GM23338 (cell line): ENCODE data around the gene DBET. TPM values are rescaled to one million over a fixed set of nuclear protein-coding genes. Genes with fewer than 3 reads are reported as not detected.
A peak's percentile ranks its signal among the peaks of the same experiment; 100 is the strongest.
"Not testable (repeated sequence)": the region's sequence is repeated elsewhere in the genome, so short reads cannot be mapped to it uniquely, and the experiment has no call there.

Source experiments
- ATAC-seq: fragments of 200-7000 bp; cut with Tn5 transposase; 3 replicates; pipeline ENCODE4 v1.9.1; 2020
- DNase-seq: peaks from one replicate; pipeline ENCODE4 v3.0.0-alpha.2; 2015; ENCODE audit warnings: low spot score
- H2AFZ ChIP-seq: fragments of 200-600 bp; sonication (generic); 2 replicates; pipeline ENCODE4 v1.8.0; 2016; ENCODE audit warnings: antibody characterized with exemption, mild to moderate bottlenecking, moderate library complexity
- H3F3A ChIP-seq: fragments of 200-600 bp; sonication (generic); replicated peaks from 2 replicates; pipeline ENCODE4 v1.8.0; 2017; ENCODE audit warnings: antibody characterized with exemption, mixed run types, low read depth
- H3K27ac ChIP-seq: fragments of 200-600 bp; sonication (generic); 2 replicates; pipeline ENCODE4 v1.6.1; 2016; ENCODE audit warnings: low read depth
- H3K27me3 ChIP-seq: fragments of 200-600 bp; sonication (generic); 2 replicates; pipeline ENCODE4 v1.8.0; 2016; ENCODE audit warnings: mild to moderate bottlenecking, mixed run types, moderate library complexity; ENCODE audit not compliant: insufficient read depth
- H3K36me3 ChIP-seq: fragments of 200-600 bp; sonication (generic); 2 replicates; pipeline ENCODE4 v1.8.0; 2016; ENCODE audit warnings: mild to moderate bottlenecking; ENCODE audit not compliant: insufficient read depth
- H3K4me1 ChIP-seq: fragments of 200-600 bp; sonication (generic); 2 replicates; pipeline ENCODE4 v1.8.0; 2016; ENCODE audit warnings: mild to moderate bottlenecking, moderate library complexity; ENCODE audit not compliant: insufficient read depth
- H3K4me2 ChIP-seq: fragments of 200-600 bp; sonication (generic); 2 replicates; pipeline ENCODE4 v1.7.1; 2017; ENCODE audit warnings: mixed run types
- H3K4me3 ChIP-seq: fragments of 200-600 bp; sonication (generic); 2 replicates; pipeline ENCODE4 v1.6.1; 2016; ENCODE audit warnings: mixed run types
- H3K79me2 ChIP-seq: fragments of 200-600 bp; sonication (generic); replicated peaks from 2 replicates; pipeline ENCODE4 v1.8.0; 2017; ENCODE audit warnings: mild to moderate bottlenecking; ENCODE audit not compliant: insufficient read depth
- H3K9me2 ChIP-seq: fragments of 200-600 bp; sonication (generic); 2 replicates; pipeline ENCODE4 v1.8.0; 2017; ENCODE audit not compliant: insufficient read depth
- H4K20me1 ChIP-seq: fragments of 200-600 bp; sonication (generic); replicated peaks from 2 replicates; pipeline ENCODE4 v1.8.0; 2017; ENCODE audit warnings: mild to moderate bottlenecking; ENCODE audit not compliant: insufficient read depth
- H3K27ac Mint-ChIP-seq: 2 replicates; pipeline ENCODE4 v1.8.0; 2020; ENCODE audit warnings: inconsistent platforms, mild to moderate bottlenecking, moderate library complexity, mixed read lengths
- H3K27me3 Mint-ChIP-seq: 3 replicates; pipeline ENCODE4 v1.8.0; 2022; ENCODE audit warnings: low read depth, mild to moderate bottlenecking, moderate library complexity, mixed read lengths, inconsistent platforms; ENCODE audit not compliant: insufficient read depth, poor library complexity
- H3K36me3 Mint-ChIP-seq: 3 replicates; pipeline ENCODE4 v1.8.0; 2021; ENCODE audit warnings: low read depth, mild to moderate bottlenecking, inconsistent platforms, moderate library complexity, mixed read lengths
- H3K4me1 Mint-ChIP-seq: 3 replicates; pipeline ENCODE4 v1.8.0; 2020; ENCODE audit warnings: mild to moderate bottlenecking, inconsistent platforms, mixed read lengths
- H3K4me3 Mint-ChIP-seq: 3 replicates; pipeline ENCODE4 v1.8.0; 2021; ENCODE audit warnings: moderate library complexity, mild to moderate bottlenecking, inconsistent platforms, mixed read lengths
- H3K9me3 Mint-ChIP-seq: 3 replicates; pipeline ENCODE4 v1.8.0; 2020; ENCODE audit warnings: moderate library complexity, mild to moderate bottlenecking, inconsistent platforms, mixed read lengths
- ZNF114 ChIP-seq: fragments of 250-450 bp; sonication (Bioruptor Pico); IDR thresholded peaks from 2 replicates; pipeline ENCODE4 v1.5.0; 2020; ENCODE audit warnings: mild to moderate bottlenecking, moderate library complexity
- polyA plus RNA-seq: library from polyadenylated mRNA; unstranded; fragments of >200 nt; fragmentation: Nextera tagmentation; extraction: Ambion mirVana; gene quantifications from 2 replicates; pipeline ENCODE4 v1.2.1, GENCODE V29; 2016
- total RNA-seq: library from RNA; depleted of rRNA; stranded (reverse); fragments of >200 nt; shearing (Covaris generic); gene quantifications from 2 replicates; pipeline ENCODE4 v1.2.3, GENCODE V29; 2014

Gene DBET
- total and polyA plus RNA-seq, 2 experiments from 2014 or later, result 0.08 TPM; not detected in 1

DNA sequence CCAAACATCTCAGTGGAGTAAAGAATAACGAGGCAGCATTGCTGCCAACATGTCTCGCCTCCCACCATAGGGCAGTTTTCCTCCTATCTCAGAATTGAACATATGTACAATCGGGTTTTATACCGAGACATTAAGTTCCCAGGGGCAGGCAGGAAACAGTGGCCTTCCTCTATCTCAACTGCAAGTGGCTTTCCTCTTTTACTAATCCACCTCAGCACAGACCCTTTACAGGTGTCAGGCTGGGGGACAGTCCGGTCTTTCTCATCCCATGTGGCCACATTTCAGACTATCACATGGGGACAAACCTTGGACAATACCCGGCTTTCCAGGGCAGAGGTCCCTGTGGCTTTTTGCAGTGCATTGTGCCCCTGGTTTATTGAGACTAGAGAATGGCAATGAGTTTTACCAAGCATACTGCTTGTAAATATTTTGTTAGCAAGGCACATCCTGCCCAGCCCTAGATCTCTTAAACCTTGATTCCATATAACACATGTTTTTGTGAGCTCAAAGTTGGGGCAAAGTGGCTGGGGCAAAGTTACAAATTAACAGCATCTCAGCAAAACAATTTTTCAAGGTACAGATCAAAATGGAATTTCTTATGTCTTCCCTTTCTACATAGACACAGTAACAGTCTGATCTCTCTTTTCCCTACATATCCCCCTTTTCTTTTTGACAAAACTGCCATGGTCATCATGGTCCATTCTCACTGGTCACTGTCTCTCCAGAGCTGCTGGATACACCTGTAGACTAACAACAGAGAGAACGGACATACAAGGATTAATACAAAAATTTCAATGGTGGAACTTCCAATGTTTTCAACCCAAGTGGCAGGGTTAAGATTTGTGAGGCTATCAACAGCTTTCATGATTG, 42.5 kb downstream of the DBET start:
- H3K27me3 Mint-ChIP-seq, H3F3A ChIP-seq, H3K9me2 ChIP-seq, H4K20me1 ChIP-seq, H2AFZ ChIP-seq, H3K27ac ChIP-seq, H3K27ac Mint-ChIP-seq, ATAC-seq, H3K9me3 Mint-ChIP-seq, H3K4me1 ChIP-seq, H3K4me1 Mint-ChIP-seq, H3K4me3 Mint-ChIP-seq, H3K36me3 Mint-ChIP-seq, DNase-seq, H3K4me2 ChIP-seq, H3K79me2 ChIP-seq, H3K4me3 ChIP-seq: not testable (repeated sequence)
- H3K36me3 ChIP-seq, result peaks cover 27% of the 10 kb centered on the region
- H3K27me3 ChIP-seq, result peaks cover 41% of the 10 kb centered on the region

DNA sequence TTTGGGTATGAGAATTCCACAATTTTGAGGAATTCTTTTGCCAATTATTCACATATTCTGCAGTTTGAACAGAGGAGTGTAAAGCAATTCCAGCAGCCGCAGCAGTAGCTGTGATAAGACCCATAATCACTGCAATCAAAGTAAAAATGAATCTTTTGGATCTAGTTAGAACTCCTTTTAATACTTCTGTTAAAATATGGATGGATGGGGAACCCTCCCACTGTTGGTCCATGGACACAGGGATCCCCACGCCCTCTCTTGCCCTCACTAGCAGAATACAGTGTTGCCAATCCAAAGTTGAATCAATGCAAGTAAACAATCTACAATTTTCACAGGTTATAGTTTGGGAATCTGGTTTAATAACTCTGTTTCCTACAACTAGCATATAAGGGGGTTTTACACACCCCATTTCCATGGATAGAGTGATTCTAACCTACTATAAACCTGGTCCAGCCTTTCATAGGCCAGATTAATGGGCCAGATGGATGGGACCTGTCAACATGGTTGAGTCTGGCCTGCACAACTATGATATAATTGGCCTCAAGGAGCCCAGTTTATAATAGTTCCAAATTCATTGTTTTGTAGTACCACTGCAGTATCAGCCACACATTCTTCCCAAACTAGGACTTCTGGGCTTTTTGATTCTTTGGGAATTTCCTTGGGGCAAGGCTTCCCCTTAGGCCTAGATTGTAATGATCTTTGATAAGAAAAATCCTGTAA, 43.6 kb downstream of the DBET start:
- not testable (repeated sequence) for H3F3A ChIP-seq, H3K36me3 Mint-ChIP-seq, H3K4me3 ChIP-seq, H3K9me3 Mint-ChIP-seq, H3K4me3 Mint-ChIP-seq, H3K4me2 ChIP-seq, H4K20me1 ChIP-seq, H3K4me1 ChIP-seq, H3K4me1 Mint-ChIP-seq, H3K27ac Mint-ChIP-seq, H3K79me2 ChIP-seq, H2AFZ ChIP-seq, H3K27ac ChIP-seq, H3K9me2 ChIP-seq, DNase-seq, H3K27me3 Mint-ChIP-seq, ATAC-seq
- peaks cover 27% of the 10 kb centered on the region for H3K36me3 ChIP-seq
- H3K27me3 ChIP-seq, result peaks cover 41% of the 10 kb centered on the region

DNA sequence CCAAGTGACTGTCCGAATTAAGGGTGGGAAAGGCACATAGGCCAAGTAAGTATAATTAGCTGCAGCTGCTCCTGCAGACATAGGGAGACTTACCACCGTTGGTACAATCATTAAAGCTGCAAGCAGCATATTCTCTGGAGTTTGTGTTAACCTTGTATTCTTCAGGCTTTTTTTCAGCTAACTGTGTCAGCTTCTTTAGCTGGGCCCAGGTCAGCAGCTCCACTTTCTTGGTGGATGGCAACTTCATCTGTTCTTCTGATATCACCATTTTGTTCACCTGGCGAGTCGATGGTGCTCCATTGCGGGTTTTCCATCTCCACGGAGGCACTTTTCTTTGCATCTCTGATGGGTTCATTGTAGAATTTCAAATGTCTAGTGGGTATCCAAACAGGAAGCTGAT, 44.5 kb downstream of the DBET start:
- not testable (repeated sequence) for H3K79me2 ChIP-seq, H3K4me2 ChIP-seq, H4K20me1 ChIP-seq, H3K4me1 ChIP-seq, H3K27ac ChIP-seq, H3K4me3 Mint-ChIP-seq, H3K4me1 Mint-ChIP-seq, H2AFZ ChIP-seq, ATAC-seq, H3K9me2 ChIP-seq, H3K36me3 Mint-ChIP-seq, H3F3A ChIP-seq, H3K27me3 Mint-ChIP-seq, H3K9me3 Mint-ChIP-seq, H3K4me3 ChIP-seq, H3K27ac Mint-ChIP-seq
- peak; percentile 14 for DNase-seq
- Histone ChIP-seq H3K27me3 (peaks cover 41% of the 10 kb centered on the region), H3K36me3 (peaks cover 27% of the 10 kb centered on the region)

DNA sequence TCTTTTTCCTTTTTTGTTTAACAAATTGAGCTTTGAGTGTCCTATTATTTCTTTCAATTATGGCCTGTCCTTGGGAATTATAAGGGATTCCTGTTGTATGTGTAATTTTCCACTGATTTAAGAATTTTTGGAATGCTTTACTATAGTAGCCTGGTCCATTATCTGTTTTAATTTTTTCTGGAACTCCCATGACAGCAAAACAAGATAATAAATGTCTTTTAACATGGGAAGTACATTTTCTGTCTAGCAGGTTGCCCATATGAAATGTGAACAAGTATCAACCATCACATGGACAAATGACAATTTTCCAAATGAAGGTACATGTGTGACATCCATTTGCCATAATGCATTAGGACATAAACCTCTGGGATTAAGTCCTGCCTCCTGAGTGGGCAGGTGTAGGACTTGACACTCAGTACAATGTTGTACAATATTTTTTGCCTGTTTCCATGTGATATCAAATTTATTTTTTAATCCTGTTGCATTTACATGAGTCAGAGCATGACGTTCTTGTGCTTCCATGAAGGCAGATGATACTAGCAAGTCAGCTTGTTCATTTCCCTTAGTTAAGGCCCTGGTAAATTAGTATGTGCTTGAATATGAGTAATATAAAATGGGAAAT, 45.2 kb downstream of the DBET start:
- H3K4me1 Mint-ChIP-seq, H3K36me3 Mint-ChIP-seq, H2AFZ ChIP-seq, H3K79me2 ChIP-seq, H3K4me1 ChIP-seq, H4K20me1 ChIP-seq, ATAC-seq, H3K4me2 ChIP-seq, H3K27ac Mint-ChIP-seq, H3K27ac ChIP-seq, H3K9me3 Mint-ChIP-seq, H3K9me2 ChIP-seq, H3K27me3 Mint-ChIP-seq, DNase-seq, H3K4me3 Mint-ChIP-seq, H3K4me3 ChIP-seq, H3F3A ChIP-seq: not testable (repeated sequence)
- 0 out of 2 replicates have a peak, but pooled peaks have one; percentile 30 for TF ChIP-seq ZNF114
- Histone ChIP-seq H3K27me3 (peaks cover 41% of the 10 kb centered on the region), H3K36me3 (peaks cover 27% of the 10 kb centered on the region)

DNA sequence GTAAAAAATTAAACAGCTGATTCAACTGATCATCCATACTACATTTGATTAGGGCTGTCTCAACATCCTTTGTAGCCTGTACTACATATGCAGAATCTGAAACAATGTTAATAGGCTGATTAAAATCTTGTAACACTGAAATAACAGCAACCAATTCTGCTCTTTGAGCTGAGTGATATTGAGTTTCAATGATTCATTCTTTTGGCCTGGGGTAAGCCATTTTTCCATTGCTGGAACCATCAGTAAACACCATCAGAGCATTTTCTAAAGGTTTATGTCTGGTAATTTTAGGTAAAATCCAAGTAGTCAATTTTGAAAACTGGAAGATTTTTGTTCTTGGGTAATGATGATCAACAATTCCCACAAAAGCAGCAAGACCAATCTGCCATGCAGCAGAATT, 45.7 kb downstream of the DBET start:
- not testable (repeated sequence) for H3K4me2 ChIP-seq, H3K9me3 Mint-ChIP-seq, H3K4me1 ChIP-seq, H3K27ac ChIP-seq, H3K27ac Mint-ChIP-seq, H3K4me1 Mint-ChIP-seq, H3K79me2 ChIP-seq, H3K27me3 Mint-ChIP-seq, H3F3A ChIP-seq, H2AFZ ChIP-seq, H3K4me3 ChIP-seq, ATAC-seq, H4K20me1 ChIP-seq, H3K9me2 ChIP-seq, H3K4me3 Mint-ChIP-seq, DNase-seq, H3K36me3 Mint-ChIP-seq
- Histone ChIP-seq H3K36me3 (peaks cover 27% of the 10 kb centered on the region), H3K27me3 (peaks cover 41% of the 10 kb centered on the region)

DNA sequence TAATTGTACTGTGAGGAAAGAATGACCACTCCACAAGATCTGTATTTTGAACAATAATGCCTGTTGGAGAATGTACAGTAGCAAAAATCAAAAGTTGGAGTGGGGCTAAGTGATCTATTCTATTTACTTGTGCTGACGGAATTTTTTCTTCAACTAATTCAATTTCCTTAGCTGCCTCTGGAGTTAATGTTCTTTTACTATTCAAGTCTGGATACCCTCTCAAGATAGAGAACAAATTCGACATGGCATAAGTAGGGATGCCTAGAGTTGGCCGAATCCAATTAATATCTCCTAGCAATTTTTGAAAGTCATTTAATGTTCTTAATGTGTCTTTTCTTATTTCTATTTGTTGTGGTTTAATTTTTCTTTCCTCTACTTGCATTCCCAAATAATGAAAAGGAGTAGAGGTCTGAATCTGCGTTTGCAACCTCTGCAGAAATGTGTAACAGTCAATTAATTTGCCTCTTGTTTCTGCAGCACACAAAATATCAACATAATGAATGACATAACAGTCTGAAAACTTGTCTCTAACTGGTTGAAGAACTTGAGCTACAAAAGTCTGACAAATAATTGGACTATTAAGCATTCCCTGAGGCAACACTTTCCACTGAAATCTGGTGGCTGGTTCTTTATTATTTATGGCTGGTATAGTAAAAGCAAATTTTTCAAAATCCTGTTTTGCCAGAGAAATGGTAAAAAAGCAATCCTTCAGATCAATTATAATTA, 46.4 kb downstream of the DBET start:
- not testable (repeated sequence) for ATAC-seq, H3K27me3 Mint-ChIP-seq, H3K4me2 ChIP-seq, H3K9me2 ChIP-seq, H3K4me1 ChIP-seq, H3K4me1 Mint-ChIP-seq, H3K4me3 ChIP-seq, DNase-seq, H3K36me3 Mint-ChIP-seq, H3K4me3 Mint-ChIP-seq, H2AFZ ChIP-seq, H3F3A ChIP-seq, H3K27ac Mint-ChIP-seq, H4K20me1 ChIP-seq, H3K27ac ChIP-seq, H3K79me2 ChIP-seq
- peaks cover 16% of the 10 kb centered on the region for H3K9me3 Mint-ChIP-seq
- H3K27me3 ChIP-seq, result peaks cover 41% of the 10 kb centered on the region
- peaks cover 27% of the 10 kb centered on the region for H3K36me3 ChIP-seq
